Umbilical cord (tissue), 2 donors: ENCODE measurements around the gene SLC35A3. TPM values are rescaled to one million over a fixed set of nuclear protein-coding genes. Genes with fewer than 3 reads are reported as not detected.
"Not testable (repeated sequence)": the region's sequence is repeated elsewhere in the genome, so short reads cannot be mapped to it uniquely, and the experiment has no call there.

Experiments used
- DNase-seq: peaks from one replicate; pipeline ENCODE4 v3.0.0-alpha.2; 2015; ENCODE audit warnings: low spot score
- total RNA-seq: library from RNA; depleted of rRNA; stranded (reverse); fragments of >200 nt; gene quantifications from one replicate; pipeline ENCODE4 v1.2.3, GENCODE V29; 2014; ENCODE audit warnings: low replicate concordance; ENCODE audit not compliant: insufficient read depth

SLC35A3 gene
- total RNA-seq, 1 donor from 2014 or later: 39.2 TPM

DNA sequence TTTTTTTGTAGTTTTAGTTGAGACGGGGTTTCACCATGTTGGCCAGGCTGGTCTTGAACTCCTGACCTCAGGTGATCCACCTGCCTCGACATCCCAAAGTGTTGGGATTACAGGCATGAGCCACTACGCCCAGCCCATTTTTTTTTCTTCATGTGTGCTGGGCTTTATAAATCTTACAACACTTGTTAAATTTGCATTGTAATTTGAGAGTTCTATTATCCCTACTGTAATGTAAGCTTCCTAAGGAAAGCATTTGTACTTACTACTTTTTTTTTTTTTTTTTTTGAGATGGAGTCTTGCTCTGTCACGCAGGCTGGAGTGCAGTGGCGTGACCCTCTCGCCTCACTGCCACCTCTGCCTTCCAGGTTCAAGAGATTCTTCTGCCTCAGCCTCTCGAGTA lies 2.3 kb downstream of the SLC35A3 start:
- DNase-seq: not testable (repeated sequence)

GRCh38 chr1:99975529-99975928 lies 5.7 kb downstream of the SLC35A3 start:
- DNase-seq: no peak

GRCh38 chr1:99977326-99977725 lies 7.5 kb downstream of the SLC35A3 start:
- not testable (repeated sequence) for DNase-seq

- no peak for DNase-seq
These were observed 8.4 kb downstream of the SLC35A3 start for GRCh38 chr1:99978218-99978617.

DNA sequence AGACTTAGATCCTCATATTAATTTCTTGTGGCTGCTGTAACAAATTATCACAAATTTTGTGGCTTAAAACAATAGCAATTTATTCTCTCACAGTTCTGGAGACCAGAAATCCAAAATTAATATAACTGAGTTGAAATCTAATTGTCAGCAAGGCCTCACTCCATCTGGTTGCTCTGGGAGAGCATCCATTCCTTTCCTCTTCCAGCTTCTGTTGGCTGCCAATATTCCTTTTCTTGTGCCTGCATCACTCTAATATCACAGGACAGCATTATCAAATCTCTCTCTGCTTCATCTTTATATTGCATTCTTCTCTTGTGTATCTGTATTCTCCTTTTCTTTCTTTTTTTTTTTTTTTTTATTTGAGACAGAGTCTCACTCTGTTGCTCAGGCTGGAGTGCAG lies 9.3 kb downstream of the SLC35A3 start:
- no peak for DNase-seq

DNA sequence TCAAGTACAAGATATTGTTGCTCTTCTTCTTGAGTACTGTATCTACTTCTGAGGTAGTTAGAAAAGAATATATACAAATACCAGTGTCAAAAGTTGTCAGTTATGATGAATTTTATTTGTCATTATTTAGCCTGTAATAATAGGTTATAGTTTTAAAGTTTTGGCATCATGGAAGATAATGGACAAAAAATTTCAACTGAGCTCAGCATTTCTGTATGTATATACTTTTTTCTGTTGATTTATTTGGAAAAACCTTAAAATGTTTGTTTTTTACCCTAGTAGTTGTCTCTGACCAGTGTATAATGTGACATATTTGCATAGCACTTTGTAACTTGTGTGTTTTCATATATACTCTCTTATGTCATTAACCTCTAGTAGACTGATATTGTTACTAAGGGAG lies 11.1 kb downstream of the SLC35A3 start:
- DNase-seq: no peak

DNA sequence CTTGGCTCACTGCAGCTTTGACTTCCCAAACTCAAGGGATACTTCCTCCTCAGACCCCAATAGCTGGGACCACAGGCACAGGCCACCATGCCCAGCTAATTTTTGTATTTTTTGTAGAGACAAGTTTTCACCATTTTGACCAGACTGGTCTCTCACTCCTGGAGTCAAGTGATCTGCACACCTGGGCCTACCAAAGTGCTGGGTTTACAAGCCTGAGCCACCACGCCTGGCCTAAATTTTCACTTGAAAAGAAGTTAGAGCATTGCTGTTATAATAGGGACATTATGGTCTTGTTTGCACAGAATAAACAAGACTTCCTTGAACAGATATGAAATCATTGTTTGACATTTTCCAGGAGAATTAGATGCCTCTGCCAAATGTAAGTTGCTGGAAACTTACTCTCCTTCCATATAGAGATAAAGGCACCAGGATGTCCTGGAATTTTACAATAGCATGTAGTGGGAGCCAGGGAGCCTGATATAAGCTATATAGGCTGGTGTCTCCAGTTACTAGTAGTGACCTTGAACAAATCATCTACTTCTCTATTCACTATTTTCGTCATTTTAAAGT lies 16.9 kb downstream of the SLC35A3 start:
- DNase-seq: no peak

- no peak for DNase-seq
These were observed 18.5 kb downstream of the SLC35A3 start for GRCh38 chr1:99988210-99988765.

DNA sequence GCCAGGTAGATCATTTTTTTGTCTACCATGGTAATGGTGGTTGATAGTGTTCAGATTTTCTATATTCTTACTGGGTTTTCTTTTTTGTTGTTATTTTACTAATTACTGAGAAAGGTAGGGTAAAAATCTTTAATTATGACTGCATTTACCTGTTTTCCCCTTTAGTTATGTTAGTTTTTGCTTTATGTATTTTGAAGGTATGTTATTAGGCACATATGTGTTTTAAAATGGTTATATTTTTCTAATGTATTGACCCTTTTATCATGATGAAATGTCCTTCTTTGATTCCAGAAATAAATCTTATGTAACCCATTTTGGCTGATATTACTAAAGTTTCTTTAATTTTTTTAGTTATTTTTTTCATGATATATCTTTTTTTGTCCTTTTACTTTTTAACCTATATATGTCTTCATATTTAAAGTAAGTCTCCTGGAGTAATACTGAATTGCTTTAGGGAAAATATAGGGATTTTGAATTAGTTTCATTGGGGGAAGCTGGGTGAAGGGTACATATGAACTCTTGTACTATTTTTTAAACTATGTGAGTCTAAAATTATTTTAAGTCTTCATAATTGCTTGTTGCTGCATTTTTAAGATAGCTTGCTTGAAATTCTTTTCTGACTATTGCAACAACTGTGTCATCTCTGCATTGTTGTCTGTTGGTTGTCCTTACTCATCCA lies 22.4 kb downstream of the SLC35A3 start:
- no peak for DNase-seq

GRCh38 chr1:99992760-99993467 lies 23.1 kb downstream of the SLC35A3 start:
- no peak for DNase-seq

DNA sequence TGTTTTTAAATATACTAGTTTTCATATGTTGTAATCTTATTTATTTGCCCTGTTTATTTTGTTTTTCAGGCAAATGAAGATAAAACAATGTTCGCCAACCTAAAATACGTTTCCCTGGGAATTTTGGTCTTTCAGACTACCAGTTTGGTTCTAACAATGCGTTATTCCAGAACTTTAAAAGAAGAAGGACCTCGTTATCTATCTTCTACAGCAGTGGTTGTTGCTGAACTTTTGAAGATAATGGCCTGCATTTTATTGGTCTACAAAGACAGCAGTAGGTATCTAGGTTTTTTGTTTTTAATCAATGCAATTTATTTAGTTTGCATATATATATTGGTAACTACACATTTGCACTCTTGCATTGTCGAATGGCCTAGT lies 23.7 kb downstream of the SLC35A3 start:
- DNase-seq: no peak

GRCh38 chr1:99994496-99994895 lies 24.7 kb downstream of the SLC35A3 start:
- DNase-seq: no peak

DNA sequence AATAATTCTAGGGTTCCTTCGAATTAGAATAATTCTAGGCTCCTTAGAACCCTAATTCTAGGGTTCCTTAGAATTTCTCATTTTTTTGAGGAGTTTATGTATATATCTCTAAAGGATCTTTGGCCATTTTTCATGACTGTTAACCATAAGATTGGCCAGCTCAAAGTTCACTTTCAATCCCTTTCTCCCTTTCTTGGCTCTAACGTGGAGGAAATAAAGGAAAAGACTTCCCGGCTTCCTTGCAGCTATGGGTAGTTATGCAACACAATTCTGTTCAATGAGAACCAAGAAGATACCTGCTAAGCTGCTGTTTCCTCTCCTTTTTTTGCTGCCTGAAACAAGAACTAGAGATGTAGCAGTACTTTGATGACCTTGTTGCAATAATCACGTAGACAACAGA lies 27.2 kb downstream of the SLC35A3 start:
- no peak for DNase-seq

GRCh38 chr1:100001462-100001861 lies 31.7 kb downstream of the SLC35A3 start:
- no peak for DNase-seq

- no peak for DNase-seq
These were observed 35.6 kb downstream of the SLC35A3 start for GRCh38 chr1:100005424-100005823.

GRCh38 chr1:100006688-100007087 lies 36.9 kb downstream of the SLC35A3 start:
- no peak for DNase-seq

DNA sequence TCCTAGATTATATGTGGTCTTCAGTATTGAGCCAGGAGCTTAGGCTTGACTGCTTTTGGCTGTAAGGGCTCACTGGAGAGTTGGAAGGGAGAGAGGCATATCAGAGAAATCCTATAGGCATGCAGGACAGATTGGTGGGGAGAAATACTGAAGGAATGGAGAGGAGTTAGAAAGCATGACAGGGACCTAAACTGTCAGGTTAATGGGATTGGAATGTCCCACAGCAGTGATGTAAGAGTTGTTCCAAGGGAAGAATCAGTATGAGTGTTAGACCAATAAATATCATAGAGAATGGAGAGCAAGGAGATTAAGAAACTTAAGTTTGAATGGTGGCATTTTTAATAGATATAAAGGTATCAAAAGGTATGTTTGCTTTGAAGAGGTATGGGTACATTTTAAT lies 39.7 kb downstream of the SLC35A3 start:
- no peak for DNase-seq

GRCh38 chr1:100010804-100011203 lies 41.0 kb downstream of the SLC35A3 start:
- no peak for DNase-seq

DNA sequence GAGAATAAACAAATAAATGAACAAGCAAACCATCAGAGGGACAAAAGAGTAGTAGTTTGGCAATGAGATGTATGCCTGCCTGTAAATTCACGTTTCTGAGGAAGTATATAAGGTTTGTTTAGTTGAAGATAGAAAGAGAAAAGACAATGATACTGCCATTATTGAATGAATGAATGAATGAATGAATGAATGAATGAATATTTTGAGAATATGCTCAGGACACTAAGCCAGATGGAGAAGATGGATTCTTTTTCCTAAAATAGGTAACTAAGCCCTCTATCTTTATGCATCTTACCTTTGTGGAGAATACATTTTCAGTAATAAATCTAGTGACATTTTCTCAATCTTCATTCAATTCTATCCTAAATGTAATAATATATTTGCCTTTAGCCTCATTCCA lies 49.4 kb downstream of the SLC35A3 start:
- no peak for DNase-seq

GRCh38 chr1:100023482-100023881 lies 53.7 kb downstream of the SLC35A3 start:
- no peak for DNase-seq

DNA sequence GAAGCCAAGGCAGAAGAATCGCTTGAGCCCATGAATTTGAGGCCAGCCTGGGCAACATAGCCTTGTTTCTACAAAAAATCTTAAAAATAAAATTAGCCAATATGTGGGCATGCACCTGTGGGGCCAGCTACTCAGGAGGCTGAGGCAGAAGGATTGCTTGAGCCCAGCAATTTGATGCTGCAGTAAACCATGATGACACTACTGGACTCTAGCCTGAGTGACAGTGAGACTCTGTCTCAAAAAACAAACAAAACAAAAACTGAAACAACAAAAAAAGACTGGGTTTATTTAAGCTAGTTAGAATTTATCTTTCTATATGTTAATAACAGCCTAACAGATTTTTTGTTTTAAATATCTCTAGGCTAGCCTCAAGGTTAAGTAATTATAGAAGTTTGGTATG lies 57.4 kb downstream of the SLC35A3 start:
- DNase-seq: no peak

GRCh38 chr1:100028765-100029164 lies 59.0 kb downstream of the SLC35A3 start:
- DNase-seq: no peak

GRCh38 chr1:100034470-100034869 lies 64.7 kb downstream of the SLC35A3 start:
- DNase-seq: peak; percentile 19
